Measurements from ENCODE around the gene TMC5. TPM values are rescaled to one million over a fixed set of nuclear protein-coding genes. Genes with fewer than 3 reads are reported as not detected.

The TMC5 gene
- total and polyA plus RNA-seq, 2 of the 13 experiments (the other 11 are each of a cell fraction or from before 2014, with no cell fraction given), result 0.09 to 0.41 TPM

DNA sequence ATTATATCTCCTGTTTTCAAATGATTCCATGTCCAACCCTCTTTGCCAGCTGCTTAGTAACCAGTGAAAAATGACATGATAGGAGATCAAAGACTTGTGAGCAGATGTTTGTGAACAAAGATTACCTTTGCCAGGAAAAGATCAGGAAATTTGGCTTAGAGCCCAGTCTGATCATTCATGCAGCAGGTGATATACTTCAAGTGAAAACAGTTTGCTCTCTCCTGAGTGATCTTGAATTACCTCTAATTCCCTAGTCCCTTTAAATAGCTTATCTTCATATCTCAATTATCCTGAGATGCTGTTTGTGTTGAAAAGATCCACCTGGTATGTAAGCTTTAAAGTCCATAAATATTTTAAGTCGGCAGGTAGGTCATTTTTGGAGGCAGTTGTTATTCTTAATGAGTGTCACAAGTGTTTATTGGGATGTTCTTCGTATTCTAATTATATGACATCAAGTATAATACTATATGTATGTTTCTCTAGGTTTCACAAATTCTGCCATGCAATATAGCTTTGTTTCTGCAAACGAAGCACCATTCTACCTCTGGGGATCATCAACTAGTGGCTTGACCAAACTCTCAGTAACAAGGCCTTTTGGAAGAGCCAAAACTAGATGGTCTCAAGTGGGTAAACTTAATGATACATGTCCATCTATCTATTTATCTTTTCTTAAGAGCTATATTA lies 124.6 kb downstream of the TMC5 start (continued):
- TF ChIP-seq, protein P1, sequence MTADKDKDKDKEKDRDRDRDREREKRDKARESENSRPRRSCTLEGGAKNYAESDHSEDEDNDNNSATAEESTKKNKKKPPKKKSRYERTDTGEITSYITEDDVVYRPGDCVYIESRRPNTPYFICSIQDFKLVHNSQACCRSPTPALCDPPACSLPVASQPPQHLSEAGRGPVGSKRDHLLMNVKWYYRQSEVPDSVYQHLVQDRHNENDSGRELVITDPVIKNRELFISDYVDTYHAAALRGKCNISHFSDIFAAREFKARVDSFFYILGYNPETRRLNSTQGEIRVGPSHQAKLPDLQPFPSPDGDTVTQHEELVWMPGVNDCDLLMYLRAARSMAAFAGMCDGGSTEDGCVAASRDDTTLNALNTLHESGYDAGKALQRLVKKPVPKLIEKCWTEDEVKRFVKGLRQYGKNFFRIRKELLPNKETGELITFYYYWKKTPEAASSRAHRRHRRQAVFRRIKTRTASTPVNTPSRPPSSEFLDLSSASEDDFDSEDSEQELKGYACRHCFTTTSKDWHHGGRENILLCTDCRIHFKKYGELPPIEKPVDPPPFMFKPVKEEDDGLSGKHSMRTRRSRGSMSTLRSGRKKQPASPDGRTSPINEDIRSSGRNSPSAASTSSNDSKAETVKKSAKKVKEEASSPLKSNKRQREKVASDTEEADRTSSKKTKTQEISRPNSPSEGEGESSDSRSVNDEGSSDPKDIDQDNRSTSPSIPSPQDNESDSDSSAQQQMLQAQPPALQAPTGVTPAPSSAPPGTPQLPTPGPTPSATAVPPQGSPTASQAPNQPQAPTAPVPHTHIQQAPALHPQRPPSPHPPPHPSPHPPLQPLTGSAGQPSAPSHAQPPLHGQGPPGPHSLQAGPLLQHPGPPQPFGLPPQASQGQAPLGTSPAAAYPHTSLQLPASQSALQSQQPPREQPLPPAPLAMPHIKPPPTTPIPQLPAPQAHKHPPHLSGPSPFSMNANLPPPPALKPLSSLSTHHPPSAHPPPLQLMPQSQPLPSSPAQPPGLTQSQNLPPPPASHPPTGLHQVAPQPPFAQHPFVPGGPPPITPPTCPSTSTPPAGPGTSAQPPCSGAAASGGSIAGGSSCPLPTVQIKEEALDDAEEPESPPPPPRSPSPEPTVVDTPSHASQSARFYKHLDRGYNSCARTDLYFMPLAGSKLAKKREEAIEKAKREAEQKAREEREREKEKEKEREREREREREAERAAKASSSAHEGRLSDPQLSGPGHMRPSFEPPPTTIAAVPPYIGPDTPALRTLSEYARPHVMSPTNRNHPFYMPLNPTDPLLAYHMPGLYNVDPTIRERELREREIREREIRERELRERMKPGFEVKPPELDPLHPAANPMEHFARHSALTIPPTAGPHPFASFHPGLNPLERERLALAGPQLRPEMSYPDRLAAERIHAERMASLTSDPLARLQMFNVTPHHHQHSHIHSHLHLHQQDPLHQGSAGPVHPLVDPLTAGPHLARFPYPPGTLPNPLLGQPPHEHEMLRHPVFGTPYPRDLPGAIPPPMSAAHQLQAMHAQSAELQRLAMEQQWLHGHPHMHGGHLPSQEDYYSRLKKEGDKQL (CRISPR knock-in tag; IDR thresholded peaks at IDR 0.05; ENCODE audit: low read depth), result peak; percentile 73; the same call in 1 of the 2 replicates
- TF ChIP-seq CCAR2 (optimal IDR thresholded peaks at IDR 0.05; ENCODE audit: low read depth, low read length) (no peak), TAF1 (CRISPR knock-in tag; IDR thresholded peaks at IDR 0.05) (no peak), ZNF782 (CRISPR knock-in tag; IDR thresholded peaks at IDR 0.05; ENCODE audit: borderline replicate concordance) (no peak; the same call in 1 of the 2 replicates), NR3C1 (CRISPR knock-in tag; IDR thresholded peaks at IDR 0.05) (no peak), MBNL3 (CRISPR knock-in tag; conservative IDR thresholded peaks at IDR 0.05) (no peak), ZNF367 (CRISPR knock-in tag; IDR thresholded peaks at IDR 0.05; ENCODE audit: borderline replicate concordance) (peak; percentile 69; the same call in 1 of the 2 replicates), PRMT3 (CRISPR knock-in tag; IDR thresholded peaks at IDR 0.05; ENCODE audit: borderline replicate concordance, low read depth) (no peak), ZNF563 (CRISPR knock-in tag; IDR thresholded peaks at IDR 0.05) (no peak), ZNF652 (CRISPR knock-in tag; IDR thresholded peaks at IDR 0.05; ENCODE audit: borderline replicate concordance, low read depth) (no peak; the same call in 1 of the 2 replicates), TCF7L2 (IDR thresholded peaks at IDR 0.05; ENCODE audit: low read depth, low read length) (peak; percentile 91), ZNF773 (CRISPR knock-in tag; IDR thresholded peaks at IDR 0.05; ENCODE audit: borderline replicate concordance) (no peak), ATM (IDR thresholded peaks at IDR 0.05; ENCODE audit: borderline replicate concordance) (no peak), JUND (CRISPR knock-in tag; IDR thresholded peaks at IDR 0.05) (no peak)
- TF ChIP-seq, protein P2, sequence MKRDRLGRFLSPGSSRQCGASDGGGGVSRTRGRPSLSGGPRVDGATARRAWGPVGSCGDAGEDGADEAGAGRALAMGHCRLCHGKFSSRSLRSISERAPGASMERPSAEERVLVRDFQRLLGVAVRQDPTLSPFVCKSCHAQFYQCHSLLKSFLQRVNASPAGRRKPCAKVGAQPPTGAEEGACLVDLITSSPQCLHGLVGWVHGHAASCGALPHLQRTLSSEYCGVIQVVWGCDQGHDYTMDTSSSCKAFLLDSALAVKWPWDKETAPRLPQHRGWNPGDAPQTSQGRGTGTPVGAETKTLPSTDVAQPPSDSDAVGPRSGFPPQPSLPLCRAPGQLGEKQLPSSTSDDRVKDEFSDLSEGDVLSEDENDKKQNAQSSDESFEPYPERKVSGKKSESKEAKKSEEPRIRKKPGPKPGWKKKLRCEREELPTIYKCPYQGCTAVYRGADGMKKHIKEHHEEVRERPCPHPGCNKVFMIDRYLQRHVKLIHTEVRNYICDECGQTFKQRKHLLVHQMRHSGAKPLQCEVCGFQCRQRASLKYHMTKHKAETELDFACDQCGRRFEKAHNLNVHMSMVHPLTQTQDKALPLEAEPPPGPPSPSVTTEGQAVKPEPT (CRISPR knock-in tag; IDR thresholded peaks at IDR 0.05; ENCODE audit: low read depth), result no peak
- TF ChIP-seq, protein P3, sequence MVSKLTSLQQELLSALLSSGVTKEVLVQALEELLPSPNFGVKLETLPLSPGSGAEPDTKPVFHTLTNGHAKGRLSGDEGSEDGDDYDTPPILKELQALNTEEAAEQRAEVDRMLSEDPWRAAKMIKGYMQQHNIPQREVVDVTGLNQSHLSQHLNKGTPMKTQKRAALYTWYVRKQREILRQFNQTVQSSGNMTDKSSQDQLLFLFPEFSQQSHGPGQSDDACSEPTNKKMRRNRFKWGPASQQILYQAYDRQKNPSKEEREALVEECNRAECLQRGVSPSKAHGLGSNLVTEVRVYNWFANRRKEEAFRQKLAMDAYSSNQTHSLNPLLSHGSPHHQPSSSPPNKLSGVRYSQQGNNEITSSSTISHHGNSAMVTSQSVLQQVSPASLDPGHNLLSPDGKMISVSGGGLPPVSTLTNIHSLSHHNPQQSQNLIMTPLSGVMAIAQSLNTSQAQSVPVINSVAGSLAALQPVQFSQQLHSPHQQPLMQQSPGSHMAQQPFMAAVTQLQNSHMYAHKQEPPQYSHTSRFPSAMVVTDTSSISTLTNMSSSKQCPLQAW (CRISPR knock-in tag; IDR thresholded peaks at IDR 0.05), result peak; percentile 91
- TF ChIP-seq, protein P4, sequence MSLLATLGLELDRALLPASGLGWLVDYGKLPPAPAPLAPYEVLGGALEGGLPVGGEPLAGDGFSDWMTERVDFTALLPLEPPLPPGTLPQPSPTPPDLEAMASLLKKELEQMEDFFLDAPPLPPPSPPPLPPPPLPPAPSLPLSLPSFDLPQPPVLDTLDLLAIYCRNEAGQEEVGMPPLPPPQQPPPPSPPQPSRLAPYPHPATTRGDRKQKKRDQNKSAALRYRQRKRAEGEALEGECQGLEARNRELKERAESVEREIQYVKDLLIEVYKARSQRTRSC (CRISPR knock-in tag; IDR thresholded peaks at IDR 0.05; ENCODE audit: low read depth), result no peak
- TF ChIP-seq, protein P5, sequence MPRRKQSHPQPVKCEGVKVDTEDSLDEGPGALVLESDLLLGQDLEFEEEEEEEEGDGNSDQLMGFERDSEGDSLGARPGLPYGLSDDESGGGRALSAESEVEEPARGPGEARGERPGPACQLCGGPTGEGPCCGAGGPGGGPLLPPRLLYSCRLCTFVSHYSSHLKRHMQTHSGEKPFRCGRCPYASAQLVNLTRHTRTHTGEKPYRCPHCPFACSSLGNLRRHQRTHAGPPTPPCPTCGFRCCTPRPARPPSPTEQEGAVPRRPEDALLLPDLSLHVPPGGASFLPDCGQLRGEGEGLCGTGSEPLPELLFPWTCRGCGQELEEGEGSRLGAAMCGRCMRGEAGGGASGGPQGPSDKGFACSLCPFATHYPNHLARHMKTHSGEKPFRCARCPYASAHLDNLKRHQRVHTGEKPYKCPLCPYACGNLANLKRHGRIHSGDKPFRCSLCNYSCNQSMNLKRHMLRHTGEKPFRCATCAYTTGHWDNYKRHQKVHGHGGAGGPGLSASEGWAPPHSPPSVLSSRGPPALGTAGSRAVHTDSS (CRISPR knock-in tag; conservative IDR thresholded peaks at IDR 0.05), result no peak
